Retinal pigment epithelial cell (primary cell): Measurements from ENCODE around the gene TAP2.

ENCODE experiments used
- DNase-seq: peaks from one replicate; pipeline ENCODE4 v3.0.0-alpha.2; 2010; ENCODE audit warnings: low read depth
- H3K4me3 ChIP-seq: 2 replicates; pipeline ENCODE4 v1.5.1; 2011; ENCODE audit warnings: mild to moderate bottlenecking, low read length, control low read depth, moderate library complexity
- CTCF ChIP-seq: conservative IDR thresholded peaks from 2 replicates; pipeline ENCODE4 v1.5.1; 2011; ENCODE audit warnings: low read depth, low read length, control low read depth, inconsistent platforms

Gene TAP2

GRCh38 chr6:32792901-32793435 lies 45.6 kb downstream of the TAP2 start:
- no peak for DNase-seq
- TF ChIP-seq CTCF: no peak
- no peak overlapping the region for H3K4me3 ChIP-seq

GRCh38 chr6:32790306-32790705 lies 48.2 kb downstream of the TAP2 start:
- no peak overlapping the region for H3K4me3 ChIP-seq
- DNase-seq: no peak
- TF ChIP-seq CTCF: no peak
